Putamen (tissue), 1 donor: ENCODE measurements around the gene PPP3CB.
A peak's percentile ranks its signal among the peaks of the same experiment; 100 is the strongest.
"Not testable (repeated sequence)": the region's sequence is repeated elsewhere in the genome, so short reads cannot be mapped to it uniquely, and the experiment has no call there.

ENCODE experiments used
- DNase-seq: peaks from one replicate; pipeline ENCODE4 v3.0.0-alpha.2; 2016; ENCODE audit warnings: low spot score

Gene PPP3CB

DNA sequence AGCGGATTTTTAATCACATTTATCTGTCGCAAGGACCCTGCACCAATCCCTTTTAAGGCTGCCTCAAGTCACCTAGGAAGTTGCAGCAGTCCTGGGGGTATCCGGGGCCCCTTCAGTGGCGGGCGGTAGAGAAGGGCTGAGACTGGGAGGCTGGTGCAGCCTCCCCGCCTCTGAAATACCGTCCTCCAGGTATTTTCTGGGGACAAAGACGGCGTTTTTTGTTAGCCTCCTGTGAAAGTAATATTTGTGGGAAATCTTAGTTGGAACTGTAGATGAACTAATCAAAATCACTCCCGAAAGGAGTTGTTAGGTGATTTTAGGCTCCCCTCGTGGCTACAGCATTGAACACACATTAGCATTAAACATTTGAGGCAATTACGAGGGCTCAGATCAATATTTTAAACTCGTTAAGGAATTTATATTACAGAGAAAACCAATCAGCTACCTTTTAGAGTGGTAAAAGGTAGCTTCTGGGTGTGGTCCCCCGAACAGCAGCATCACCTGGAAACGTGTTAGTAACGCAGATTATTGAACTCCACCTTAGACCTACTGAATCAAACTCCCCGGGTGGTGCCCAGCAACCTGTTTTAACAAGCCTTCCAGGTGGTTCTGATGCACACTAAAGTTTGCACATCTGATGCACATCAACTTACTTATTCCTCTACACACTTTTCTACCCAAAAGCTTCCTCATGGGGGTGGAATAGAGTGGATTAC is 81.4 kb downstream of the PPP3CB start:
- no peak for DNase-seq

- DNase-seq: peak; percentile 92
Observed at GRCh38 chr10:73413528-73414229, 82.1 kb downstream of the PPP3CB start, which contains the start of gene ANXA7. Gene ANXA7 (minus strand): TSS chr10:73414058. CDS start chr10:73400856, 13,202 bp downstream.

GRCh38 chr10:73413108-73413527 is 82.7 kb downstream of the PPP3CB start:
- DNase-seq: no peak

GRCh38 chr10:73410897-73411296 is 84.9 kb downstream of the PPP3CB start:
- no peak for DNase-seq

- DNase-seq: no peak
Observed at GRCh38 chr10:73408978-73409521, 86.8 kb downstream of the PPP3CB start.

DNA sequence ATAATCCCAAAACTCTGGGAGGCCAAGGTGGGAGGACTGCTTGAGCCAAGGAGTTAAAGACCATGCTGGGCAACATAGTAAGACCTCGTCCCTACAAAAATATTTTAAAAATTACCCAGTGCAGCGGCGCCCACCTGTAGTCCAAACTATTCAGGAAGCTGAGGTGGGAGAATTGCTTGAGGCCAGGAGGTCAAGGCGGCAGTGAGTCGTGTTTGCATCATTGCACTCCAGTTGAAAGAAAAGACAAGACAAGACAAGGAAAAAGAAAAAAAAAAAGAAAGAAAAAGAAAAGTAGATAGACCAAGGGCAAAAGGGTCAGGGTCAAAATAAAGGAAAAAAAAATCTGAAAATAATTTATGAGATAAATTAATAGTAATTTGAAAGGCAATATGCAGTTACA is 87.8 kb downstream of the PPP3CB start:
- DNase-seq: no peak

GRCh38 chr10:73407495-73407894 is 88.3 kb downstream of the PPP3CB start:
- no peak for DNase-seq

DNA sequence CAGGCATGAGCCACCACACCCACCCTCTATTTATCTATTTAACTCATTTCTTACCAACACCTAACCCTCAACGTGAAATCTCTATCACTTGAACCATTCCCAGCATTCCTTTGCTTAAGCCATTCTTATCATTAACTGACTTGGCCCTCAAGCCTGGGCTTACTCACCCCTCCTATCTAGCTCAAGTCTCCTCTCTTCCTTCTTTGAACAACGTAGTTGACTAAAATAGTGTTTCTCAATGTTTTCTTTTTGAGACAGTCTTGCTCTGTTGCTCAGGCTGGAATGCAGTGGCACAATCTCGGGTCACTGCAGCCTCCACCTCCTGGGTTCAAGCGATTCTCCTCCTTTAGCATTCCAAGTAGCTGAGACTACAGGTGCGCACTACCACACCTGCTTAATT is 89.0 kb downstream of the PPP3CB start:
- no peak for DNase-seq

GRCh38 chr10:73405556-73405955 is 90.3 kb downstream of the PPP3CB start:
- DNase-seq: no peak

- DNase-seq: no peak
Observed at GRCh38 chr10:73404690-73405089, 91.1 kb downstream of the PPP3CB start.

DNA sequence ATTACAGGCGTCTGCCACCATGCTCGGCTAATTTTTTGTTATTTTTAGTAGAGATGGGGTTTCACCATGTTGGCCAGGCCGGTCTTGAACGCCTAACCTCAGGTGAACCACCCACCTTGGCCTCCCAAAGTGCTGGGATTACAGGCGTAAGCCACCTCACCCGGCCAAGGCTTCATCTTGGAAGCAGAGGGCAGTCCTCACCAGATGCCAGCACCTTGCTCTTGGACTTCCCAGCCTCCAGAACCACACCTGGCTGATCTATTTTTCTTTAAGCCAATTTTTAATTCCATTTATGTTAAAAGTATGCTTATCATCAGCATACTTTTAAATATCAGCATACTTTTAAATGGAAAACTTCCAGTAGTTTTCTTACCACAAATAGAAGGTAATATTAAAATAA is 94.2 kb downstream of the PPP3CB start:
- no peak for DNase-seq

- DNase-seq: no peak
Observed at GRCh38 chr10:73399063-73399462, 96.8 kb downstream of the PPP3CB start.

DNA sequence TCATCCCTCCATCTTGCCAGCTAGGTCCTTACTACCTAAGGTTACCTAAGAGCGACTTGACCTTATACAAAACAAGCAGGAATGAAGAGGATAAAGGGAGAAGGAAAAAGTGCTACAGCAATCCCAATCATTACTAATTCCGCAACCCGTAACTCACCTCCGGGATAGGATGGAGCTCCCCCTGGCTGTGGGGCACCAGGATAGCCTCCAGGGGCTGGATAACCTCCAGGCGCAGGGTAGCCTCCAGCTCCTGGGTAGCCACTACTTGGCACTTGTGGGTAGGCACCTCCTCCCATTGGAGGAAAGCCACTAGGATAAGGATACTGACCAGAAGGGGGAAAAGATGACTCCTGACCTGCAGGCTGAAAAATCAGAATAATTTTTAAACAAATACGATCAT is 97.8 kb downstream of the PPP3CB start:
- no peak for DNase-seq

- not testable (repeated sequence) for DNase-seq
Observed at GRCh38 chr10:73394325-73394724, 101.5 kb downstream of the PPP3CB start.

DNA sequence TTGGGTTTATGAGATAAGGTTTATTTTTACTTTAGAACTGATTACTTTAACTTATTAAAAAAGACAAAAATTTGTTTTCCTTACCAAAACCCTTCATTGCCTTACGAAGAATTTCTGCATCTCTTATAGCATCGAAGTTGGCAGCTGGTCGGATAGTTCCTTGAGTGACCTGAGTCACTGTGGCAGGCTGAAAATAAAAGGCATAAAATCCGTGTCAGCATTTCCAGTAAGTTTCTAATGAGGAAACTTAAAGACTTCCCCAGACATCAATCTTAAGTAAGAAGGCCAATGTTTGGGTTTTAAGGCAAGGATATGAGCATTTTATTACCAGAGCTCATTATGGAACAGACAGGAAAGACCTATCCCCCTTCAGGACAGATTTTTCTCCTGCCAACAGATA is 107.6 kb downstream of the PPP3CB start:
- DNase-seq: no peak

- DNase-seq: no peak
Observed at GRCh38 chr10:73386583-73386982, 109.2 kb downstream of the PPP3CB start.
